ENCODE data around the gene UBE2G2.

UBE2G2 gene

GRCh38 chr21:44791993-44792392 lies 9.6 kb downstream of the UBE2G2 start:
- Histone ChIP-seq H3K9ac (ENCODE audit: insufficient read length, low read depth) (no peak overlapping the region), H3K36me3 (ENCODE audit: insufficient read depth, insufficient read length, low read length) (peaks cover 52% of the 10 kb centered on the region), H3K4me3 (ENCODE audit: insufficient read length, low read depth) (no peak overlapping the region), H3K27me3 (ENCODE audit: insufficient read depth, insufficient read length) (no peaks in the 10 kb centered on the region), H3K9me3 (ENCODE audit: insufficient read depth, low read length) (no peaks in the 10 kb centered on the region), H3K4me1 (ENCODE audit: insufficient read depth, insufficient read length) (no peaks in the 10 kb centered on the region)
- DNase-seq (ENCODE audit: low read depth, low spot score): no peak
- TF ChIP-seq ZNF274 (IDR thresholded peaks at IDR 0.05; ENCODE audit: low read depth, low read length): no peak
- TF ChIP-seq YY1 (IDR thresholded peaks at IDR 0.05; ENCODE audit: insufficient read depth, insufficient read length): no peak
- TF ChIP-seq SUZ12 (IDR thresholded peaks at IDR 0.05; ENCODE audit: extremely low read depth, insufficient read depth, insufficient read length): no peak

GRCh38 chr21:44791246-44791645 lies 10.4 kb downstream of the UBE2G2 start:
- no peak for DNase-seq (ENCODE audit: low read depth, low spot score)
- Histone ChIP-seq H3K27me3 (ENCODE audit: insufficient read depth, insufficient read length) (no peaks in the 10 kb centered on the region), H3K9me3 (ENCODE audit: insufficient read depth, low read length) (no peaks in the 10 kb centered on the region), H3K4me3 (ENCODE audit: insufficient read length, low read depth) (no peak overlapping the region), H3K4me1 (ENCODE audit: insufficient read depth, insufficient read length) (no peaks in the 10 kb centered on the region), H3K36me3 (ENCODE audit: insufficient read depth, insufficient read length, low read length) (peaks cover 49% of the 10 kb centered on the region), H3K9ac (ENCODE audit: insufficient read length, low read depth) (no peak overlapping the region)
- TF ChIP-seq YY1 (IDR thresholded peaks at IDR 0.05; ENCODE audit: insufficient read depth, insufficient read length): no peak
- no peak for TF ChIP-seq SUZ12 (IDR thresholded peaks at IDR 0.05; ENCODE audit: extremely low read depth, insufficient read depth, insufficient read length)
- no peak for TF ChIP-seq ZNF274 (IDR thresholded peaks at IDR 0.05; ENCODE audit: low read depth, low read length)

GRCh38 chr21:44790368-44790767 lies 11.3 kb downstream of the UBE2G2 start:
- no peak for DNase-seq (ENCODE audit: low read depth, low spot score)
- H3K4me1 ChIP-seq (ENCODE audit: insufficient read depth, insufficient read length): no peaks in the 10 kb centered on the region
- no peaks in the 10 kb centered on the region for H3K27me3 ChIP-seq (ENCODE audit: insufficient read depth, insufficient read length)
- H3K4me3 ChIP-seq (ENCODE audit: insufficient read length, low read depth): no peak overlapping the region
- no peak for TF ChIP-seq ZNF274 (IDR thresholded peaks at IDR 0.05; ENCODE audit: low read depth, low read length)
- TF ChIP-seq YY1 (IDR thresholded peaks at IDR 0.05; ENCODE audit: insufficient read depth, insufficient read length): no peak
- TF ChIP-seq SUZ12 (IDR thresholded peaks at IDR 0.05; ENCODE audit: extremely low read depth, insufficient read depth, insufficient read length): no peak
- H3K36me3 ChIP-seq (ENCODE audit: insufficient read depth, insufficient read length, low read length): peaks cover 48% of the 10 kb centered on the region
- no peak overlapping the region for H3K9ac ChIP-seq (ENCODE audit: insufficient read length, low read depth)
- no peaks in the 10 kb centered on the region for H3K9me3 ChIP-seq (ENCODE audit: insufficient read depth, low read length)

DNA sequence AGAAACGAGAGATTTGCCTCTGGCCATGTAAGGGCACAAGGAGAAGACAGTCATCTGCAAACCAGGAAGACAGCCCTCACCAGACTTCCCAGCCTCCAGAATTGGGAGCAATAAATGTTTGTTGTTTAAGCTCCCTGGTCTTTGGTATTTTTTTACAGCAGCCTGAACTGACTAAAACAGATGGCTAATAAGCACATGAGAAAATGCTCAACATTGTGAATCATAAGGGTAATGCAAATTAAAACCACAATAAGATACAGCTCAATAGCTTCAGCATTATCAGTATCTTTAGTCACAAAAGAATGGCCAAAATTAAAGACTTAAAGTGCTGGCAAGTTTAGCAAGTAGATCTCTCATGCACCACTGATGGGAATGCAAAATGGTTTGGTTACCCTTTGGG lies 11.7 kb downstream of the UBE2G2 start:
- peaks cover 51% of the 10 kb centered on the region for H3K36me3 ChIP-seq (ENCODE audit: insufficient read depth, insufficient read length, low read length)
- H3K9ac ChIP-seq (ENCODE audit: insufficient read length, low read depth): no peak overlapping the region
- no peaks in the 10 kb centered on the region for H3K9me3 ChIP-seq (ENCODE audit: insufficient read depth, low read length)
- H3K27me3 ChIP-seq (ENCODE audit: insufficient read depth, insufficient read length): no peaks in the 10 kb centered on the region
- no peak overlapping the region for H3K4me3 ChIP-seq (ENCODE audit: insufficient read length, low read depth)
- no peaks in the 10 kb centered on the region for H3K4me1 ChIP-seq (ENCODE audit: insufficient read depth, insufficient read length)
- no peak for TF ChIP-seq YY1 (IDR thresholded peaks at IDR 0.05; ENCODE audit: insufficient read depth, insufficient read length)
- TF ChIP-seq ZNF274 (IDR thresholded peaks at IDR 0.05; ENCODE audit: low read depth, low read length): no peak
- TF ChIP-seq SUZ12 (IDR thresholded peaks at IDR 0.05; ENCODE audit: extremely low read depth, insufficient read depth, insufficient read length): no peak
- no peak for DNase-seq (ENCODE audit: low read depth, low spot score)

DNA sequence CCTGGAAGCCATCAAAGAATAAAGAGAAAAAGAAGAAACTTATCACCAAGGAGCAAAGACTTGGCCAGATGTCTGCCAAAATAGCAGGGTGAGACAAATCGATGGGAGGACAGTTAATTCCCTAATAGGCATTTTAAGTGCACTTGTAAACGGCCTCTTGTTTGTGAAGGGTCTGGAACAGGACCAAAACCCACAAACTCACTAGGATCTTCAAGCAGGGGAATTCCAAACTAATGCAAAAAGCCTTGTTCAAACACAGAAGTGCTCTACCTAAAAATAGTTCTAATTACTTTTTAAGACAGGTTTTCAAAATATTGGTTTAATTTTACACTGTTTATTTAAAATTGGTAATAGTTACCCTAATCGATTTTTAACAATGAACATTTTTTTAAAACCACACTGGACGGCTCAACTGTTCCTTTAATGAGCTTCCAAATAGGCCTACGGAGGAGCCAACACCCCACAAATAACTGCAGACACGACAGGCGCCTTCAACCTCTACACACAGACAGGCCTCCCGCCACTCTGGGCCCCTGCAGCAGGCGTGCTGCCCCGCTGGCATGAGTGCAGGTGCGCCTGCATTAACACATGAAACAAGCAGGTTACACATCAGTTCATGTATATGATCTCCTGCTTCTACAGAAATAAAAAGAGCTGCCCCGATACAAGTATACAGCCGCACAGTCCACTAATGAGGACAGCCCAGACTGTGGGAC lies 15.8 kb downstream of the UBE2G2 start:
- no peak for DNase-seq (ENCODE audit: low read depth, low spot score)
- TF ChIP-seq YY1 (IDR thresholded peaks at IDR 0.05; ENCODE audit: insufficient read depth, insufficient read length) (no peak), SUZ12 (IDR thresholded peaks at IDR 0.05; ENCODE audit: extremely low read depth, insufficient read depth, insufficient read length) (no peak), ZNF274 (IDR thresholded peaks at IDR 0.05; ENCODE audit: low read depth, low read length) (no peak)
- Histone ChIP-seq H3K4me3 (ENCODE audit: insufficient read length, low read depth) (no peak overlapping the region), H3K4me1 (ENCODE audit: insufficient read depth, insufficient read length) (no peaks in the 10 kb centered on the region), H3K9ac (ENCODE audit: insufficient read length, low read depth) (no peak overlapping the region), H3K27me3 (ENCODE audit: insufficient read depth, insufficient read length) (no peaks in the 10 kb centered on the region), H3K9me3 (ENCODE audit: insufficient read depth, low read length) (no peaks in the 10 kb centered on the region), H3K36me3 (ENCODE audit: insufficient read depth, insufficient read length, low read length) (peaks cover 61% of the 10 kb centered on the region)

GRCh38 chr21:44784810-44785209 lies 16.8 kb downstream of the UBE2G2 start:
- no peak overlapping the region for H3K9ac ChIP-seq (ENCODE audit: insufficient read length, low read depth)
- no peaks in the 10 kb centered on the region for H3K4me1 ChIP-seq (ENCODE audit: insufficient read depth, insufficient read length)
- no peaks in the 10 kb centered on the region for H3K27me3 ChIP-seq (ENCODE audit: insufficient read depth, insufficient read length)
- DNase-seq (ENCODE audit: low read depth, low spot score): no peak
- TF ChIP-seq SUZ12 (IDR thresholded peaks at IDR 0.05; ENCODE audit: extremely low read depth, insufficient read depth, insufficient read length) (no peak), YY1 (IDR thresholded peaks at IDR 0.05; ENCODE audit: insufficient read depth, insufficient read length) (no peak), ZNF274 (IDR thresholded peaks at IDR 0.05; ENCODE audit: low read depth, low read length) (no peak)
- H3K36me3 ChIP-seq (ENCODE audit: insufficient read depth, insufficient read length, low read length): peaks cover 63% of the 10 kb centered on the region
- no peaks in the 10 kb centered on the region for H3K9me3 ChIP-seq (ENCODE audit: insufficient read depth, low read length)
- no peak overlapping the region for H3K4me3 ChIP-seq (ENCODE audit: insufficient read length, low read depth)

DNA sequence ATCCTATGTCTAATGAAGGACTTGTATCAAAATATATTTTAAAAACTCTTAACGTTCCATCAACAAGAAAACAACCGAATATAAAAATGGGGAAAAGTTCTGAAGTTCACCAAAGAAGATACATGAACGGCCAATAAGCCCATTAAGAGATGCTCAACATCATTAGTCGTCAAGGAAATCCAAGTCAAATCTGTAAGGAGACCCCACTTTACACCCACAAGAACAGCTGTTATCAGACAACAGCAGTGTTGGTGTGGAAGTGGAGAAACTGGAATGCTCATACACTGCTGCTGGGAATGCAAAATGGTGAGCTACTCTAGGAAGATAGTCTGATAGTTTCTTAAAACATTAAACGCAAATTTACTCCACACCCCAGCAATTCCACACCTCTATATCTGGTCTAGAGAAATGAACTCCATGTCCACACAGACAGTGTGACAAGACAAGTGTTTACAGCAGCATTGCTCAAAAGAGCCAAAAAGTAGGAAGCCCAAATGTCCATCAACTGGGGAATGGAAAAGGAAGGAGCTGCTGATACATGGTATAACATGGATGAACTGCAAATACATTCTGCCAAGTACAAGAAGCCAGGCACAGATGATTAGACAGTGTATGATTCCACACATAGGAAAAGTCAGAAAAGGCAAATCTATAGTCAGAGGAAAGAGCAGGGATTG lies 18.5 kb downstream of the UBE2G2 start:
- no peak overlapping the region for H3K4me3 ChIP-seq (ENCODE audit: insufficient read length, low read depth)
- no peaks in the 10 kb centered on the region for H3K9me3 ChIP-seq (ENCODE audit: insufficient read depth, low read length)
- H3K9ac ChIP-seq (ENCODE audit: insufficient read length, low read depth): no peak overlapping the region
- no peak for DNase-seq (ENCODE audit: low read depth, low spot score)
- no peaks in the 10 kb centered on the region for H3K27me3 ChIP-seq (ENCODE audit: insufficient read depth, insufficient read length)
- H3K36me3 ChIP-seq (ENCODE audit: insufficient read depth, insufficient read length, low read length): peaks cover 67% of the 10 kb centered on the region
- no peaks in the 10 kb centered on the region for H3K4me1 ChIP-seq (ENCODE audit: insufficient read depth, insufficient read length)
- no peak for TF ChIP-seq YY1 (IDR thresholded peaks at IDR 0.05; ENCODE audit: insufficient read depth, insufficient read length)
- no peak for TF ChIP-seq ZNF274 (IDR thresholded peaks at IDR 0.05; ENCODE audit: low read depth, low read length)
- TF ChIP-seq SUZ12 (IDR thresholded peaks at IDR 0.05; ENCODE audit: extremely low read depth, insufficient read depth, insufficient read length): no peak

All from NT2/D1 (cell line).